ENCODE data around the gene CLPTM1.

- no peak for TF ChIP-seq NFIC (IDR thresholded peaks at IDR 0.05)
- no peak for TF ChIP-seq YY1 (IDR thresholded peaks at IDR 0.05; ENCODE audit: low read depth)
- no peak for TF ChIP-seq CEBPB (IDR thresholded peaks at IDR 0.05)
- TF ChIP-seq FOXM1 (IDR thresholded peaks at IDR 0.05; ENCODE audit: borderline replicate concordance, low read depth) = no peak
- TF ChIP-seq EP300 (IDR thresholded peaks at IDR 0.05; ENCODE audit: borderline replicate concordance) = no peak
- peak; percentile 54 for TF ChIP-seq USF1 (IDR thresholded peaks at IDR 0.05)
- TF ChIP-seq REST (IDR thresholded peaks at IDR 0.05; ENCODE audit: low read depth) = no peak
- TF ChIP-seq, protein P1, sequence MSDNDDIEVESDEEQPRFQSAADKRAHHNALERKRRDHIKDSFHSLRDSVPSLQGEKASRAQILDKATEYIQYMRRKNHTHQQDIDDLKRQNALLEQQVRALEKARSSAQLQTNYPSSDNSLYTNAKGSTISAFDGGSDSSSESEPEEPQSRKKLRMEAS (IDR thresholded peaks at IDR 0.05) = no peak
- no peak for TF ChIP-seq TAF1 (IDR thresholded peaks at IDR 0.05; ENCODE audit: low read depth)
- TF ChIP-seq RAD21 (IDR thresholded peaks at IDR 0.05; ENCODE audit: low read depth) = no peak
- no peak for TF ChIP-seq TEAD4 (IDR thresholded peaks at IDR 0.05)
Measured at GRCh38 chr19:44905437-44906160, 49.6 kb upstream of the CLPTM1 start, which contains the start of gene APOE.

Measured in Ishikawa (cell line).